Astrocyte (in vitro differentiated cells and primary cell): Measurements from ENCODE around the gene AP3B1.

Source experiments
- CTCF ChIP-seq: IDR thresholded peaks from 2 replicates; pipeline ENCODE4 v1.5.1; 2011; ENCODE audit warnings: low read depth, mild to moderate bottlenecking, inconsistent platforms, low read length, moderate library complexity; ENCODE audit not compliant: insufficient read depth
- EZH2 ChIP-seq: IDR thresholded peaks from 2 replicates; pipeline ENCODE4 v1.6.1; 2012; ENCODE audit warnings: mild to moderate bottlenecking, low read length, inconsistent platforms; ENCODE audit not compliant: insufficient read depth

GRCh38 chr5:78328585-78329173, 34.2 kb upstream of the AP3B1 start:
- TF ChIP-seq CTCF (no peak), EZH2 (no peak)
